Kidney capillary endothelial cell (primary cell): ENCODE data around the gene KIF18B.

ENCODE experiments used
- DNase-seq: peaks from one replicate; pipeline ENCODE4 v3.0.0-alpha.2; 2018; ENCODE audit warnings: low spot score

Gene KIF18B

DNA sequence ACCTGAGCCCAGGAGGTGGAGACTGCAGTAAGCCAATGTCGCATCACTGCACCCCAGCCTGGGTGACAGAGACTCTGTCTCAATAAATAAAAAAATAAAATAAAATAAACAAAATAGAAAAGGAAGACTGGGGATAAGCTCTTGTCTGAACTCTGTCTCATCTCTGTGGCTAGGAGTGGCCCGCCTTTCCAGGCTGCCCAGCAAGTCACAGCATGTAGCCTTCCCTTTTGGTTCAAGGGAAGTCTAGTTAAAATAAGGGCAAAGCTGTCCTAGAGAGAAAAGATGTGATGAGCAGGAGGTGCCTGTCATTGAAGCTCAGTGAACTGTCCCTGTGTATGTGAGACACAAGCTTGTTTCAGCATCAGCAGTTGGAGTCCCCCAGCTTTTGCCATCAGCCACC is 29.6 kb downstream of the KIF18B start:
- no peak for DNase-seq

DNA sequence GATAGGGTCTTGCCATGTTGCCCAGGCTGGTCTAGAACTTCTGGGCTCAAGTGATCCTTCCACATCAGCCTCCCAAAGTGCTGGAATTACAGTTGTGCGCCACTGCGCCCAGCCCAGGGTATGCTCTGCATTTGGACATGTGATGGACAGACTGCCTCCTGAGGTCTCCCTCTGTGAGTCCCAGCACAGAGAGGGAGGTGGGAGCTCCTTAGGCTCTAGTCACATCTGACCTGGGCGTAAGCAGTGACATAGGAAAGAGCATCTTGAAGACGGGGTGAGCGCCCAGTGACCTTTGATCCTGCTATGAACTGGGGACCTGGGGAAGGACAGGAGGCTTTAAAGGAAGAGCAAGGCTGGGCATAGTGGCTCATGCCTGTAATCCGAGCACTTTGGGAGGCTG is 30.1 kb downstream of the KIF18B start:
- DNase-seq = no peak

- no peak for DNase-seq
These were observed 30.8 kb downstream of the KIF18B start for GRCh38 chr17:44916781-44917241.

- DNase-seq = no peak
These were observed 31.5 kb downstream of the KIF18B start for GRCh38 chr17:44915862-44916780.

DNA sequence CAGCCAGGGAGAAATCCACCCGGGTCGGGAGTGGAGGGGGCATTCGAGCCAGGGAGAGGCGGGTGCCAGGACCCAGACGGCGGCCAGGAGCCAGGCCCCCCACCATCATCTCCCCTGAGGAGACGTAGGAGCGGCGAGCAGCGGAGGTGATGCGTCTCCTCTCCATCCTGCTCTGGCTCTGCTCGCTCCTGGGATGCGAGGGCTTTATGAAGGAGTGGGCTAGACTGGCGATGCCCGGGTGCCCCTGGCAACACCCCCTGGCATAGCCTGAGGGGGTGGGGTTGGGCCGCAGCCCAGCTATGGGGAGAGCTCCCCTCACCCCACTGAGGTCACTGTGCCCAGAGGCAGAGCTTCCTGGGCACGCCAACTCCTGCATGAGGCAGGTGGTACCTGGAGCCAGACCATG is 32.2 kb downstream of the KIF18B start, which contains the start of gene GFAP:
GFAP (minus strand) TSS at position 180 of the 406 bp plus-strand sequence; CDS start at position 166, 14 bp downstream.
- no peak for DNase-seq

GRCh38 chr17:44914698-44915271 is 32.8 kb downstream of the KIF18B start:
- no peak for DNase-seq

GRCh38 chr17:44914148-44914547 is 33.4 kb downstream of the KIF18B start:
- no peak for DNase-seq

- no peak for DNase-seq
These were observed 33.9 kb downstream of the KIF18B start for GRCh38 chr17:44913676-44914075.

DNA sequence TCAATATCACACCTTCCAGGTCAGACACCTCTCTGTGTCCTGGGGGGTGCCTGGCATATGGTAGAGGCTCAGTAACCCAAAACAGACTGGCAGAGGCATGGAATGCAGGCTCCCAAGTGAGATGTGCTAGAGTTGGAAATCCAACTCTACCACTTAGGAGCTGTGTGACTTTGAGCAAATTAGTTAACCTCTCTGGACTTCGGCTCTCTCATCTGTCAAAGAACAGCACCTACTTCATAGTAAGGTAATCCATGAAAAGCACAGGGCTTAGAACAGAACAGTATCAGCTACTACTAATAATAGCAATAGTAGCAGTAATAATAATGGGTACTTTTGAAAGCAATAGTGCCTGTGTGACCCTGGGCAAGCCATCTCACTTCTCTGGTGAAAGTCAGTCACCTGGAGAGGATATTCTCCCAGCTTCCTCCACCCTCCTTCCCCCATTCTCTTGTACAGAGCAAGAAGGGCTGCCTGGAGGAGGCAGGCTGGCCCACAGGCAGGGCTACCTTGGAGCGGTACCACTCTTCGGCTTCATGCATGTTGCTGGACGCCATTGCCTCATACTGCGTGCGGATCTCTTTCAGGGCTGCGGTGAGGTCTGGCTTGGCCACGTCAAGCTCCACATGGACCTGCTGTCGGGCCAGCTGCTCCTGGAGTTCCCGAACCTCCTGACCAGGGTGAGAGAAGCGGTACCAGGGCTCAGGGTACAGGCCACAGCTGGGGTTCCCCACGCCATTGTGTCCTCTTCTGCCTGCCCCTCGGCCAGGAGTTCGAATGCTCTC is 34.6 kb downstream of the KIF18B start:
- no peak for DNase-seq

DNA sequence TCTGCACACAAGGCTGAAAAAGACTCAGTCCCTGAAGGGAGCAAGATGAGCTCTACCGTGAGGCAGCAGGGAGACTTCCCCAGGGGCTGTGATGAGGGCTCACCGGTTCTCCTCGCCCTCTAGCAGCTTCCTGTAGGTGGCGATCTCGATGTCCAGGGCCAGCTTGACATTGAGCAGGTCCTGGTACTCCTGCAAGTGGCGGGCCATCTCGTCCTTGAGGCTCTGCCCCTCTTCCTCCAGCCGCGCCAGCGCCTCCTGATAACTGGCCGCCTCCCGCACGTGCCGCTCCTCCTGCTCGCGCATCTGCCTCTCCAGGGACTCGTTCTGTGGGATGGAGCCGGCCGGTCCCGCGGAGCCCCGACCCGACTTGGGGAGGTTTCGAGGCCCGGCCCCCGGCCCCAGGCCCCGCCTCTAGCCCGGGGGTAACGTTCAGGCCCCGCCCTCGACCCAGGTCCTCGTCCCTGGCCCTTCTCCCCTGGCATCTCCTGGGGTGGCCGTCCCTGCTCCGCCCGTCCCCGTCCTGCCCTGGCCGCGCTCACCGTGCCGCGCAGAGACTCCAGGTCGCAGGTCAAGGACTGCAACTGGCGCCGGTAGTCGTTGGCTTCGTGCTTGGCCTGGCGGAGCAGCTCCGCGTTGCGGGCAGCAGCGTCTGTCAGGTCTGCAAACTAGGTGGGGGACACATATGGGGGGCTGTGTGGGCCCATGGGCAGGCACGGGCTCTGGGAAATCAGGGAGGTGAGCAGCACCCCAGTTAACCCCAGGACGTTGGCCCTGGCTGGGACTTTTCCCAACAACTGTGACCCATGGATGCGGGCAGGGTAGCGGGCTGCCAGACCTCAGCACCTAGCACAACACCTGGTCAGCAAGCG is 36.2 kb downstream of the KIF18B start:
- peak; percentile 29 for DNase-seq

DNA sequence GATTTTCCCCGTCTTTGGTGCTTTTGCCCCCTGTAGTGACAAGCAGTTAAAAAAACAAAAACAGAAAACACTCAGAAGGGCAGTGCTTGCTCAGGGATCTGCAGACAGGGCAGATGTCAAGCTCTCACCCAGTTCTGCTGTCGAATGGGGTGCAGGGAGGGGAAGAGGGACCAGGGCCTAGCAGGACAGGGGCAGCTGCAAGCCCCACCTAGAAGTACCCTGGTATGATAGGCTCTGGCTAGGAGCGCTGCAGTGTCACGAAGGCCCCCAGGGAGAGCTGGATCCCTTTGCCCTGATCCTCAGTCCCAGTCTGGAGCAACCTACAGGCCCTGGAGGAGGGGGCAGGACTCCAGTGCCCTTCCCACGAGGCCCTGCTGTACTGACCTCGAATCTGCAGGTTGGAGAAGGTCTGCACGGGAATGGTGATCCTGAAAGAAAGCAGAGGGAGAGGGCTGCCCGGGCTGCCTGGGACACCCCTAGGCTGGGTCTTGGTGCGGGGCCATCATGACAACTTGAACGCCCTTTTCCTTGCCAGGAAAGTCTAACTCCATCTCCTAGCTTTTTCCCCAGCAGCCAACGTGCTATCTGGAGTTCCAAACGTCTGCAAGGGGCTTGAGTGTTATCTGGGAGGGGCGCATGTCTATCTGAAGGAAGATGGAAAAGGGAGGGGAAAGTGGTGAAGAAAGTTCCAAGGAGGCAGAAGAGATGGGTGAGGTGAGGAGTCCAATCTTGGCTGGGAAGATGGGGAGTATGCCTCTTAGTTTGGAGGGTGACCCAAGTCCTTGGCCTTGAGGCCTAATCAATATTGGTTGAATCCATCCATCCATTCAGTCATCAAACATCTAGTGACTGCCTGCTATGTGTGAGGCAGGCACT is 37.1 kb downstream of the KIF18B start:
- DNase-seq = no peak

DNA sequence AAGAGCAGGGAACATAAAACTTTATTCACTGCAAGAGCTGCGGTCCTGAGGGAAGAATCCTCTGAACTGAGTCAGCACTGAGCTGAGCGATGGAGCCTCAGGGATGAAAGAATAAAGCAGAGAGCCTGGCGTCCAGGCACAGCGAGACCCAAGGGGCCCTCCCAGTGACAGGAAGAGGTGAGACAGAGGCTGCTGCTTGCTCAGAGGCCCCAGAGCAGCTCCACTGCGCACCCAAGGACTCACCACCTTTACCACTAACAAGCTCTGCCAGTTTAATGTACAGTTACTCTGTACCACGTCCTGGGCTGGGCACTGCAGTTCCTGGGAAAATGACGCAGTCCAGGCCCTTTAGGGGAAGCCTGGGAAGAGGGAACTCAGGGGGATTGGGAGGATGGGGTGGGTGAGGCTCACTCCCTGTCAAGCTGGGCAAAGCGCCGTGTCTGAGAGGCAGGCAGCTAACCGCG is 37.9 kb downstream of the KIF18B start:
- DNase-seq = no peak

- no peak for DNase-seq
These were observed 38.7 kb downstream of the KIF18B start for GRCh38 chr17:44908761-44909326.

GRCh38 chr17:44907729-44908470 is 39.7 kb downstream of the KIF18B start:
- DNase-seq = no peak

DNA sequence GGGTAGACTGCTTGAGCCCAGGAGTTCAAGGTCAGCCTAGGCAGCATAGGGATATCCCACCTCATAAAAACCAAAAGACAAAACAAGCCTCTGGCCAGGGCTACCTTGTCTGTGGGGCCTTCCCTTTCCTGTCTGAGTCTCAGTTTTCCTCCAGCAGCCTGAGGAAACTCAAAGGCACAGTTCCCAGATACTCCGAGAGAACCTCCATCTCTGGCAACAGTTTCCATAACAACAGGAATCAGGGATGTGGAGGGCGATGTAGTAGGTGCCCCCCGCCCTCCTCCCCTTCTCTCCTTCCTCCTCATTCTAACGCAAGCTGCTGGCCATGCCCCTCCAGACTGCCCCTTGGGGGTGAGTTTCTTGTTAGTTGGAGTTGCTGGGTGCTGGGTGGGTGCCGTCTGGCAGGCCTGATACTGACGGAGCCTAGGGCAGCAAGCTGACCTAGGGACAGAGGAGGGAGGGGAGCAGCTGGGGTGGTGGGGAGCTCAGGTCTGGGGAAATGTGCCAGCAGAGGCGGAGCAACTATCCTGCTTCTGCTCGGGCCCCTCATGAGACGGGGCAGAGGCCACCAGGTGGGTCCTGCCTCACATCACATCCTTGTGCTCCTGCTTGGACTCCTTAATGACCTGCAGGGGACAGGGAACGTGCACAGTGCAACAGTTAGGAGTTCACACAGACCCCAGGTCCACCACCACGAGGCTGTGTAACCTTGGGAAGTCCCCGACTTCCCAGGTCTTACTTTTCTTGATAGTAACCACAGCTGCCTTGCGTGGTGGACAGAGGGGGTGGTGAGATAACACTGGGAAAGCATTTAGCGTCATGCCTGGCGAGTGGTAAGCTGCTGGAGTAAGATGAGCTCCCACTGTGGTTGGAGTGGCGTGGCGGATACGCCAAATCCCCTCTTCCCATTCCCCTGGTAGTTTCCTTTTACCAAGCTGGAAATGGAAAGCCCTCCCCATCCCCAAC is 40.5 kb downstream of the KIF18B start:
- no peak for DNase-seq

GRCh38 chr17:44906010-44906646 is 41.4 kb downstream of the KIF18B start:
- peak; percentile 93 for DNase-seq
